OCI-LY1 (cell line): ENCODE measurements around the gene MINDY3.

Experiments used
- CTCF ChIP-seq: fragments of 200-600 bp; sonication (generic), shearing (Covaris generic); IDR thresholded peaks from 2 replicates; pipeline ENCODE4 v1.5.1; 2017; ENCODE audit warnings: mild to moderate bottlenecking, antibody characterized with exemption, low read length, moderate library complexity, mixed read lengths
- EZH2 ChIP-seq: fragments of 200-600 bp; sonication (generic), shearing (Covaris generic); IDR thresholded peaks from 2 replicates; pipeline ENCODE4 v1.8.0; 2017; ENCODE audit warnings: borderline replicate concordance, mixed run types, mild to moderate bottlenecking, antibody characterized with exemption, low read length, moderate library complexity, mixed read lengths

GRCh38 chr10:15801641-15802040 is 58.7 kb downstream of the MINDY3 start:
- TF ChIP-seq CTCF (no peak), EZH2 (no peak)
